ENCODE data around the gene POLRMT.

POLRMT gene

DNA sequence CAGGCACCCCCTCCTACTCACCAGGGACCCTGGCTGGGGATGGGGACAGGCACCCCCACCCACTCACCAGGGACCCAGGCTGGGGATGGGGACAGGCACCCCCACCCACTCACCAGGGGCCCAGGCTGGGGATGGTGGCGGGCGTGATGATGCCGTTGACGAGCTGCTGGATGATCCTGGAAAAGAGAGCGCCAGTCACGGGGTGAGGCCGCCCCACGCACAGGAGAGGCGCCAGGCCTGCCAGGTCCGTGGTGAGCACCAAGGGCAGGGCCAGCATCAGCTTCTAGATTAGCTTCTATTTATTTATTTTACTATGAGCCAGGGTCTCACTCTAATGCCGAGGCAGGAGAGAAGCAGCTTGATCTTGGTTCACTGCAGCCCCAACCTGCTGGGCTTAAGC, 16.8 kb upstream of the POLRMT start:
- in situ Hi-C loops (cut with HindIII; ENCODE audit: low pct_ligation_motif_present, low pct_unique_long_range_greater_than_20kb, low sequenced_read_pairs), result no loop called here
- no peak for DNase-seq

DNA sequence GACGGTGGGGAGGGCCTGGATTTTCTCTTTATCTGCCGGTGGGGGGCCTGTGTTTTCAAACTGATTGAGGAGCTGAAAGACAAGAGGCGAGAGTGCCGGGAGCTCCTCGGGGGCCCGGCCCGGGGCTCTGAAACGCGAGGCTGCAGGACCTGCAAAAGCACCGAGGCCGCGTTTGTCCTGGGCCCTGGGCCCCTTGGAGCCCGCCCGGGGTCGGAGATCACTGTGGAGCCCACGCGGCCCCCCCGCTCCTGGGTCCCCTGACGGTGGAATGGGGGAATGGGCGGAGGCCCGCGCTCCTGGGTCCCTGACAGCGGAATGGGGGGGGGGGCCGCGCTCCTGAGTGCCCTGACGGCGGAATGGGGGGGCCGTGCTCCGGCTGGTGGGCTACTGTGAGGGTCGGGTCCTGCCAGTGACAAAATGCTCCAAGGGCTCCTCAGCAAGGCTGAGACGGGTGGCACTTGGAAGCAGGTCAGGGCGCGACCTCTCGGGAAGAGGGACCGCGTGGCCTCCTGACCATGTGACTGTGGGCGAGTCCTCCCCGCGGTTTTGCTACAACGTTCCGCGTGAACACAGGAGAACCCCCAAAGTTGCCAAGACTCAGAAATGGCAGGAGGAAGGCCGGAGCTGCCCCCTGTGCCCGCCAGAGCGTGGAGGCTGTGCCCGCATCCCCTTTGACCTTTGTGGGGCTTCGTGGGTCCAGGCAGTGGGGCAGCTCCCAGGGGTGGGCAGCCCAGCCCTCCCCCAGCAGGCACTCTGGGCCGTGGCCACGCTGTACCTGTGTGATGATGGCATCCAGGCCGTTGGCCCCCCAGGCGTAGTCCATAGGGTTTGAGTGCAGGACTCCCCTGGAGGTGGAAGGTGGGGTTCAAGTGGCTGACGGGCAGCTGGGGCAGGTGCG, 15.8 kb upstream of the POLRMT start:
- in situ Hi-C loops (cut with HindIII; ENCODE audit: low pct_ligation_motif_present, low pct_unique_long_range_greater_than_20kb, low sequenced_read_pairs), result no loop called here
- no peak for DNase-seq

DNA sequence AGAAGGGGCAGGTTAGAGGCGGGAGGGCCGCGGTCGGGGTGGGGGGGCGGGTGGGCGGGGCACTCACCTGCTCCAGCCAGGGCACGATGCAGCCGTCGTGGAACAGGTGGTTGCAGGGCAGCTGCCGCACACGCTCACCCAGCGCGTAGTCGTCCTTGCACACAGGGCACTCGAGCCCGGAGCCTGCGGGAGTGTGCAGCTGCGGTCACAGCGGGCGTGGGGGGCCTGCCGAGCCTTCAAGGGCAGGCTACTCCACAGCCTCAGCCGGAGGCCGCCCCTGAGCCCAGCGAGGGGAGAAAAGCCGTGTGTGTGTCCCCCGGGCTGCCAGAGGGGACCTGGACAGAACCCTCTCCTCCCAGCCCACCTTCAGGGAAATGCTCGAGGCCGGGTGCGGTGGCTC, 15.0 kb upstream of the POLRMT start:
- in situ Hi-C loops (cut with HindIII; ENCODE audit: low pct_ligation_motif_present, low pct_unique_long_range_greater_than_20kb, low sequenced_read_pairs), result no loop called here

DNA sequence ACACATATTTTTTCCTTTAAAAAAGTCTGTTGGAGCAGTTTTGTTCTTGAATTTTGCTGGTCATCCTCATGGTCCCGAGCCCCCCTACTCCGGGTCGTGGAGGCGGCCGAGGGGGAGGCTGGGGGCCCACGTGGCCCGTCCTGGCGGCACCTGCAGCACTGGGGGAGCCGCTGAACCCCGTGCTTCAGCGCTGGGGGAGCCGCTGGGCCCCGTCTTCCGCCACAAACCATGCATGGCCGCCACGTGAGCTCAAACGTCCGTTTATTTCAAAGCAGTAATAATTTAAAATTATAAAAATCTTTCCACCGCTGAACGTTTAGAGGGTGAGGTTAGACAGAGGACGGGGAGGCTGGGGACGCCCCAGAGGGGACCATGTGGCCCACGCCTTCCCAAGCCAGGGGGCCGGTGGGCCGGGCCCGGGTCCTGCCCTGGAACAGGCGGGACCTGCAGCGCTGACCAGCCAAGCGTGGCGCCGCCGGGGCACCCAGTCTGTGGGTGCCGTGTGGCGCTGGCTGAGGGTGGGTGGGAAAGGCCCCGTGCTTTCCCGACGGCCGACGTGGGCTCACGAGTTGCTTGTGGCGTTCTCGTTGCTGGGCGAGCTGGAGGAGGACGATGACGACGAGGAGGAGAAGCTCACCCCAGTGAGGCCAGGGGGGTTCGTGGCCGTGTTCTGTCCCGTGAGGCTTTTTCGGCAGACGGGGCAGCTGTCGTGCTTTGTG, 14.4 kb upstream of the POLRMT start:
- in situ Hi-C loops (cut with HindIII; ENCODE audit: low pct_ligation_motif_present, low pct_unique_long_range_greater_than_20kb, low sequenced_read_pairs), result no loop called here
- no peak for DNase-seq

More for the DNA sequence above, 15.0 kb upstream of the POLRMT start:
- no peak for DNase-seq

DNA sequence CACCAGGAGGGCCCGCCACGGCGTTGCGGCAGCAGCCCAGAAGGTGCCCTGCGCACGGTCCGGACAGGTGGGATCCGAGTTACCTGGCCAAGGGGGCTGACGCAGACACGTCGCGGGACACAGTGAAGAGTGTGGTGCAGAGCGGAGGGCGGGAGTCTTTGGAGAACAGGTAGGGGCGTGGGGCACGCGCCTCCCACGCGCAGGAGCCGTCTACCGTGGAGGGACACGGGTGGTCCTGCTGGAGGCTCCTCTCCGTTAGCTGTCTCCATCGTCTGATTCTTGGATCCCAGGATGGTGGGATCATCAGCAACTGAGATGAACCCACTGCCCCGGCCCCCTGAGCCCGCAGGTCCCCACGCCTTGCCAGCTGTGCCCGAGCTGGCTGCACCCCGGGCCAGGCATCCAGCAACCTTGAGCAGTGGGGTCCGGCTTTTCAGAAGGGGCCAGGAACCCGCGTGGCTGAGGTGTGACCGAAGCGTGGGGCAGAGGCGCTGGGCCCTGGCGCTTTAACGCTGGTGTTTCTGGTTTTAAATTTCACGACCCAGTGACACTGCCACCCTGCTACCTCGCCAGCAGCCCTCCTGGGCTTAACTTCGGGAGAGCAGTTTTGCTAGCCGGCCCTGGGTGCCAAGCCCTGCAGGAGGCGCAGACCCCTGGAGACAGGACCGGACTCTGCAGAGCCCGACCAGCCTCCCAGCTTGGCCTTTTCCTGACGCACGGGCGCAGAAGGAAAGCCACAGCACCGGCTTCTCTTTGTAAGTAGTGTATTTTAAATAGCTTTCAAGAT, 13.6 kb upstream of the POLRMT start:
- in situ Hi-C loops (cut with HindIII; ENCODE audit: low pct_ligation_motif_present, low pct_unique_long_range_greater_than_20kb, low sequenced_read_pairs), result no loop called here
- DNase-seq, result no peak

DNA sequence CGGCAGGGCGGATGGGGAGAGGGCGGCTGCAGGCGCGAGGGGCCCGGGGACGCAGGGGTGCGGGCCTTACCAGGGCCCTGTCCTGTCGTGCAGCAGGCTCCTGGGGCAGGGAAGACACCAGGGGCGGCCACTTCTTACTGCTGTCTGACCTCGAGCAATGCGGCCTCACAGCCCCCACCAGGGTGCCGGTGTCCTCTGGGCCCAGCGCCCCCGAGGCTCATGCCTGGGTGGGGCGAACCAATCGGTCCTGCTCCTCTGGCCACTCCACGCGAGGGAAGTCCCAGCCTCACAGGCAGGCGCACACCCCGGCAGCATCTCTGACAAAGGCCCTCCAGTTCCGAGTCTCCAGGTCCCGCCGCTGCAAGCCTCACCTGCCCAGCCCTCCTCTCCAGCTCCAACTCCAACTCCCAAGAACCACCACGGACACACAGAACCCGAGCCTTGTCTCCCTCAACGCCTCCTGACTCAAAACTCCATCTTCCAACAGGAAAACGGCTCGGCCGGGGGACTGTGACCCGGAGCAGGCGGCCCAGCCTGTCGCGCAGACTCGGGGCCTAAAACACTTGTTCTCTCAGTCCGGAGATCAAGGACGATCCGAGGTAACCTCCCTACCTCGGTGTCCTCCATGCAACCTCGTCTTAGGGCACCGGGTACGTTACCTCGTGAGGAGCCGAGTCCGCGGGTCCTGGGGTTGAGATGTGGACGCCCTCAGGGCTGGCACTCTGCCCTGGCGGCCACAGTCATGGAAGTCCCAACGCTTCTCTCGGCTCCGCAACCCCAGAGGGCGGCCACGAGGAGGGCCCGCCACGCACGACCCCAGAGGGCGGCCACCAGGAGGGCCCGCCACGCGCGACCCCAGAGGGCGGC, 12.8 kb upstream of the POLRMT start:
- in situ Hi-C loops (cut with HindIII; ENCODE audit: low pct_ligation_motif_present, low pct_unique_long_range_greater_than_20kb, low sequenced_read_pairs), result no loop called here
- DNase-seq, result no peak

DNA sequence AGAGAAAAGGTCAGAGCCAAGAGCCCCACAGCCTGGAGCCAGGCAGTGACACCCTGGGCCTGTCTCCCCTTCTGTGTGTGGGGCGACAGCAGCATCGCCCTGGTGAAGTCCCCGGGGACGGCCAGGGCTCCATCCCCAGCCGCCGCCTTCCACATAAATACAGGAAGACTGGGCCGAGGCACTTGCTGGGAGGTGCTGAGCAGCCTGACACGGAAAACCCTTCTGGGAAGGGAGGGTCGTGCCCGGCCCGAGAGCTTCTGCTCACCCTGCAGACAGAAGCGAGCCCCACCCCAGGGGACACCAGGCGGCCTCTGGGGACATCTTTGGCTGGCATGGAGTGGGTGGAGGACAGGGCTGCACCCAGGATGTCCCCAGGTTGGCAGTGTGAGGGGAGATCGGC, 11.5 kb upstream of the POLRMT start:
- no peak for DNase-seq
- in situ Hi-C loops (cut with HindIII; ENCODE audit: low pct_ligation_motif_present, low pct_unique_long_range_greater_than_20kb, low sequenced_read_pairs), result no loop called here

DNA sequence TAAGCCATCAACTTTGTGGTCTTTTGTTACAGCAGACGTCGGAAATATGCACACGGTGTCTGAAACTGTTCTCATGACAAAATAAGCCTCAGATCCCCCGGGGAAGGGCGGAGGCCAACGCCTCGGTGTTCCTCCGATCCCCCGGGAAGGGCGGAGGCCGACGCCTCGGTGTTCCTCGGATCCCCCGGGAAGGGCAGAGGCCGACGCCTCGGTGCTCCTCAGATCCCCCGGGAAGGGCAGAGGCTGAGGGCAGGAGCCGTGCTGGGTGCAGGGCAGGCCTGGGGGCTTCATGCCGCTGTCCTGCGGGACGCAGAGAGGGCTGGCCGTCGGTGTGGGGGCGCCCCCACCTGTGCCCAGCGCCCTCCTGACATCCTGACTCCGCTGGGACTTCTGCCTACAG, 11.0 kb upstream of the POLRMT start:
- no peak for DNase-seq

DNA sequence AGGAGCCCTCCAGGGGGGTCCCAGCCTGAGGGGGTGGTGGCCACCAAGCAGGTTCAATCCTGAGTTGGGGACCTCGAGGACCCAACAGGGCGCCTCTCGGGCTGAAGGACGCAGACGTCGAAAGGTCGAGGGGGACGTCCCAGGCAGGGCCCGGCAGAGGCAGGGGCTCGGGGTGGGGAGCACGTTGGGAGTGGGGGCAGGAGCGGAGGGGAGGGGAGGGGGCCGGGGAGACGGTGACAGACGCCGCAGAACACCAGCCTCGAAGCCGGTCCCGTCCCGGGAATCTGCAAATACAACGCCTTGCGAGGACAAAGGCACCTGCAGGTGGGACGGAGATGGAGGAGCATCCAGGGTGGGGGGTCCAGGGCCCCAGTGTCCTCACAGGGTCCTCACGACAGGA, 10.4 kb upstream of the POLRMT start:
- no peak for DNase-seq
- in situ Hi-C loops (cut with HindIII; ENCODE audit: low pct_ligation_motif_present, low pct_unique_long_range_greater_than_20kb, low sequenced_read_pairs), result no loop called here

More for the DNA sequence above, 11.0 kb upstream of the POLRMT start:
- in situ Hi-C loops (cut with HindIII; ENCODE audit: low pct_ligation_motif_present, low pct_unique_long_range_greater_than_20kb, low sequenced_read_pairs), result no loop called here

DNA sequence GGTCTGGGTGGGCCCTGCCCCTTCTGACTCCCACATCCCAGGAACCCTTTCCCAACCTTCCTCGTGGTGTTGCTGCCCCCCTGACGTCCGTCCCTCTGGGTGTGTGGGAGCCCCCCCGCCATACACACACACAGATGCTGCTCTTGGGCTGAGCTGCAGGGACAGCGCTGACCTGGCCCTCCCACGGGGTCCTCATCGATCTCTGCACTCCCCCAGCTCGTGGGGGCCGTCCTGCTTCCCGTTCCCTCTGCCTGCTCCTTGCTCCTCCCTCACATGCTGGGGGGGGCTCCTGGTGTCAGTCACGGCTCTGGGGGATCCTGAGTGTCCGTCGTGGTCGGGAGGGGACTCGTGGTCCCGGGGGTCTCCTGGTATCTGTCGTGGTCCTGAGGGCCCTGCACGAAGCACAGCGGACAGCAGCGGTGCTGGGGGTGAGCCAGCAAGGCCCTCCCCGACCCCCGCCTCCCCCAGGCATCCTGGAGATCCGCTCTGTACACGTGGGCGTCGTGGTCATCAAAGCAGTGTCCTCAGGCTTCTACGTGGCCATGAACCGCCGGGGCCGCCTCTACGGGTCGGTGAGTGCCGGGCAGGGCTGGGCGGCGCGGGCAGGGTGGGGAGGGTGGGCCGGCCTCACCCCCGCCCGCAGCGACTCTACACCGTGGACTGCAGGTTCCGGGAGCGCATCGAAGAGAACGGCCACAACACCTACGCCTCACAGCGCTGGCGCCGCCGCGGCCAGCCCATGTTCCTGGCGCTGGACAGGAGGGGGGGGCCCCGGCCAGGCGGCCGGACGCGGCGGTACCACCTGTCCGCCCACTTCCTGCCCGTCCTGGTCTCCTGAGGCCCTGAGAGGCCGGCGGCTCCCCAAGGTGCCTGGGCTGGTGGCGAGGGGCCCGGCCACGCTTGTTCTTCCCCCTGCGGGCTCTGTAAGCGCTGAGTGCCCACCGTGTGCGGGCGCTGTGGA, 9.7 kb upstream of the POLRMT start:
- DNase-seq, result no peak
- in situ Hi-C loops (cut with HindIII; ENCODE audit: low pct_ligation_motif_present, low pct_unique_long_range_greater_than_20kb, low sequenced_read_pairs), result no loop called here

DNA sequence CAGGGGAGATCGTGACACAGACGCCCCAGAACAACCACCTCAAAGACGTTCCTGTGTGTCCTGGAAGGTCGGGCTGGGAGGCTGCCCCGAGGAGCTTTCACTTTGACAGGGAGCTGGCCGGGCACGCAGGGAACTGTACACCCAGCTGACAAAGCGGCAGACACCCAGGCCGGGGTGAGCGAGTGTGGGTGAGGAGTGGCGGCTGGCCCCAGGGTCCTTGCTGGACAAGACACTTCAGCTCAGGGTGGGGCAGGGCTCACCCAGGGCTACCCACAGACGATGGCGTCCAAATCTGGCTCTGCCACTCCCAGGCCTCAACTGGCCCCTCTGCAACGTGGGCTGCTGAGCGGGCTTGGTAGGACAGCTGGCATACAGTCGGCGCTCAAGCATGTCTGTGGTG, 8.4 kb upstream of the POLRMT start:
- DNase-seq, result no peak
- in situ Hi-C loops (cut with HindIII; ENCODE audit: low pct_ligation_motif_present, low pct_unique_long_range_greater_than_20kb, low sequenced_read_pairs), result no loop called here

DNA sequence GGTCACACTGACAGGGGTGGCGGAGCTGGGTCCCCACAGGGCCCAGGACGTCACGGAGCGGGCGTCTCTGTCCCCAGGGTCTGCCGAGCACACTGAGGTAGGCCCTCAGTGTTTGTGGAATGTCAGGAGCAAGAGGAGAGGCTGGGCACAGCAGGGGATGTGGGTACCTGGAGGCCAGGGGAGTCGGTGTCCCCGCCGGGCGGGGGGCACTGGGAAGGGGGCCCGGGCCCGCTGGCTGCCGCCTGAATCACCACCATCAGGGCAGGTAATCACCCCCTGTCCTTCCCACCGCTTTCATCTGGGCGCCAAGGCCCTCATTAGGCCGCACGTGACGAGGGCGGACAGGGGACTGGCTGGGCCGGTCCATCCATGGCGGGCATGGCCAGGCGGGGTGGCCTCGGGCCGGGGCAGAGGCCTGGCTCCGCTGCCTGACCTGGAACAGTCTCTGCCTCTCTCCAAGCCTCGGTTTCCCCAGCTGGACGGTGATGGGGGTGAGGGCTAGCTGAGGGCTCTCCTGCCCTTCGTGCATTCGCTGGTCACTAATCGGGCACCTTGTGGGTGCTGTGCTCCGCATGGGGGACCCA, 7.4 kb upstream of the POLRMT start:
- DNase-seq, result no peak
- in situ Hi-C loops (cut with HindIII; ENCODE audit: low pct_ligation_motif_present, low pct_unique_long_range_greater_than_20kb, low sequenced_read_pairs), result no loop called here

DNA sequence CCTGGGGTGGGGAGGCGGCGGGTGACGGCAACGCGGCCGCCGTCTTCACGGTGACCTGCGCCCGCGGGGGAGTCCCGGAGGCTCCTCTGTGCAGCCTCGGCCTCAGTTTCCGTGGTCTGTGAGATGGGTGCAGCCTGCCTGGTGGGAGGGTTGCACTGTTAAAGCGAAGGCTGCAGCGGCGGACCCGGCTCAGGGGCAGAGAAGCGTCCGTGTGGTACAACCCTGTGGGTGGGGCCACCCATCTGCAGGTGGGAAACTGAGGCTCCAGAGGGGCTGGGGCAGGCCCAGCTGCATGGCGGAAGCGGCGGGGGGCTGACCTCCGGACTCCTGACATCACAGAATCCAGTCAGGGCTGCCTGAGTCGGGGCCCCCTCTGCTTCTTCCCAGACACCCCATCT, 6.8 kb upstream of the POLRMT start:
- no peak for DNase-seq
- in situ Hi-C loops (cut with HindIII; ENCODE audit: low pct_ligation_motif_present, low pct_unique_long_range_greater_than_20kb, low sequenced_read_pairs), result no loop called here

DNA sequence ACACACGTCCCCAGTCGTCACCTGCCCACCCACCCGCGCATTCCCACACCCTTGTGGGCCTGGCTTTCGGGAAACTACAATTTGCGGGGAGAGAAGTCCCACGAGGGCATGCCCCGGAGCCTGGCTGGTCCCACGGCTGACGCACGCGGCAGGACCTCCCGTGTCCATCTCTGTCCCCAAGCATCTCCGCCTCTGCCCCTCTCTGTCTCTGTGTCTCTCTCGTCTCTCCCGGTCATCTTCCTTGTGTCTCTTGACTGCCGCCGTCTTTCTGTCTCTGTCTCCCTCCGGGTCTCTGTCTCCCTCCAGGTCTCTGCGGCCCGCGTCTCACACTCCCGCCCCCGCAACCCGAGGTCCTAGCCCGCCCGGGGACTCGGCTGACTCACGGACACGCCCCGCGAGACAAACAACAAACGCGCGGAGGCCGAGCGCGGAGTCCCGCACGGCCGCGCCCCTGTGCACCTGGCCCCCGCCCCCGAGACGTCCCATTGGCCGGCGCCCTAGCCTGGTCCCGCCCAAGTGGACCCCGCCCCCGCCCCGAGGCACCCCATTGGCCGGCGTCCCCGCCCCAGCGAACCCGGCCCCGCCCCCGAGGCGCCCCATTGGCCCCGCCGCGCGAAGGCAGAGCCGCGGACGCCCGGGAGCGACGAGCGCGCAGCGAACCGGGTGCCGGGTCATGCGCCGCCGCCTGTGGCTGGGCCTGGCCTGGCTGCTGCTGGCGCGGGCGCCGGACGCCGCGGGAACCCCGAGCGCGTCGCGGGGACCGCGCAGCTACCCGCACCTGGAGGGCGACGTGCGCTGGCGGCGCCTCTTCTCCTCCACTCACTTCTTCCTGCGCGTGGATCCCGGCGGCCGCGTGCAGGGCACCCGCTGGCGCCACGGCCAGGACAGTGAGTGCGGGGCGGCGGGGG, 6.2 kb upstream of the POLRMT start, which contains the start of gene FGF22:
Gene FGF22, plus strand, starts transcription at position 627 of the 908 bp plus-strand sequence. Its CDS starts 47 bp downstream, at position 674.
- in situ Hi-C loops (cut with HindIII; ENCODE audit: low pct_ligation_motif_present, low pct_unique_long_range_greater_than_20kb, low sequenced_read_pairs), result no loop called here
- DNase-seq, result peak; percentile 84

DNA sequence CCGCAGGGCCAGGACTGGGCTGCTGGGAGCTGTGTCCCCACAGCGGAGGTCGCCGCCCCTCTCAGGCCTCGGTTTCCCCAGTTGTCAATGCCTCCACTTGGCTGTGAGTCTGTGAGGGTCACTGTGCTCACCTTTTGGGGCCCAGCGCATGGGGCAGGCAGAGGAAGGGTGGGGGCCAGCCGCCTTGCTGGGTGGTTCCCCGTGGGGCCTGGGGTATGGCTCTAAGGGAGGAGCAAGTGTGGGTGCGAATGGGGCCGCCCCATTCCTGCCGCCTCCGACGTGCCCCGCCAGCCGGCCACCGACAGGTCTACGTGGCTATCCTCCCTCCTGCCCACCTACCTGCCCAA, 5.5 kb upstream of the POLRMT start:
- in situ Hi-C loops (cut with HindIII; ENCODE audit: low pct_ligation_motif_present, low pct_unique_long_range_greater_than_20kb, low sequenced_read_pairs), result no loop called here
- no peak for DNase-seq

Measured in ACHN (cell line).